ENCODE measurements around the gene ANXA4.
A peak's percentile ranks its signal among the peaks of the same experiment; 100 is the strongest.
"Not testable (repeated sequence)": the region's sequence is repeated elsewhere in the genome, so short reads cannot be mapped to it uniquely, and the experiment has no call there.

ANXA4 gene

DNA sequence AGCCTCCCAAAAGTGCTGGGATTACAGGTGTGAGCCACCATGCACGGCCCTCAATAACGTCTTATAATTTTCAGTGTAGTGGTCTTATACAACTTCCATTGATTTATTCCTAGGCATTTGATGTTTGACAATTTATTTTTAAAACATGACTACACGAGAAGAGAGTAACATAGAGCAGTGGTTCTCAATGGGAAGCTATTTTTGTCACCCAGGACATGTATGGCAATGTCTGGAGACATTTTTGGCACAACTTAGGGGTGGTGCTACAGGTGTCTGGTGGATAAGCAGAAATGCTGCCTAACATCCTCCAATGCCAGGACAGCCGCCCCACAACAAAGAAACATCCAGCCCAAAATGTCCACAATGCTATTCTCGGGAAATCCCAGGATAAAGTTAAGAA lies 12.7 kb upstream of the ANXA4 start:
- no peak for DNase-seq (ENCODE audit: low read depth in 1 of 2, low spot score in 1 of 2)
- in situ Hi-C loops (cut with HindIII; ENCODE audit: low pct_unique_long_range_greater_than_20kb, low sequenced_read_pairs): no loop called here
- TF ChIP-seq JUND (IDR thresholded peaks at IDR 0.05; ENCODE audit: low read depth): no peak

DNA sequence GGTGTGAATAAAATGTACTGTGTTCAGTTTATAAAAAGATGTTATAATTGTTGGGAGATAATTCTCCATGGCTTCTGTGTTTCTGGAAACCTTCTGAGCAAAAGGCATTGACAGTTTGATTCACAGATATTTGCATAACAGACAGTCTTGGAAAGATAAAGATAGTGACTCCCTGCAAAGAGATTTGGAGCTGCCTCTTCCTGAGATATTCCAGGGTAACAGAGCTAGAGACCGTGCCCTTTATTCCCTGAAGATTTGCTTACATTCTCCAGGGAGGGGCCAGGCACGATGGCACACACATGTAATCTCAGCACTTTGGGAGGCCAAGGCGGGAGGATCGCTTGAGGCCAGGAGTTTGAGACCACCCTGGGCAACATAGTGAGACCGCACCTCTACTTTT lies 12.2 kb upstream of the ANXA4 start:
- TF ChIP-seq JUND (IDR thresholded peaks at IDR 0.05; ENCODE audit: low read depth): no peak
- in situ Hi-C loops (cut with HindIII; ENCODE audit: low pct_unique_long_range_greater_than_20kb, low sequenced_read_pairs): no loop called here
- DNase-seq (ENCODE audit: low read depth in 1 of 2, low spot score in 1 of 2): no peak

DNA sequence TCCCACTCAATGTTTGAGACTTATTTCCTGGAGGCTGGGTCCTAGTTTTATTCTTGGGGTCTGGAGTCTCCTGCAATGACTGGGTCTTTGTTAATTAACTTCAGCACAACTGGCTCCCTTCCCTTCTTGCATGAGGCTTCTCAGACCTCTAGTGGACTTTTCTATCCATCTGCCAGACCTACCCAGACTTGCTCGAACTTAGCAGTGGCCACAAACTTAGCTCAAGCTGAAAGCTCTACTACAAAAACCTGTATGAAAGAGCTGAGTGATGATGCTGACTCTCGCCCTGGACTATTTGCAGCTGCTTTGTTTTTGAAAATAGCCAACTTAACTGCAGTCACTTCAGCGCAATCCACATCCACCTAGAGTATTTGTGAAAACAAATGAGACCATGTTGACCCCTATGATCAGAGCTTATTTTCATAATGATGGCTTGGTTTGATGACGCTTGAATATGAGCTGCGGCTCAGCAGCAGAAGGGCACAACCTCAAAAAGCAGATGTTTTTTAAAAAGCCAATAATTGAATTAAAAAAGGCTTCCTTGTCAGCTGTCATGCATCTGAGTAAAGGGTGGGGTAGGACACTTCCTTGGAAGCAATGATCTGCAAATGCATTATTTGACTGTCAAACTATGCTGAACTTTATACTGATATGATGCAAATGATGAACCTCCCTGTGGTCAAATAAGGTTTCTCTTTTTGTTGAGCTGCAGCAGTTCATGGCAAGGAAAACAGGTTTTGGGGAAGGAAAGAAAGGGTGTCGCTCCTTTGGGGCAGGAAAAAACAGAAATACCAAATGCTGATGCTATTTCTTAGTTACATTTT lies 10.6 kb upstream of the ANXA4 start:
- TF ChIP-seq JUND (IDR thresholded peaks at IDR 0.05; ENCODE audit: low read depth): no peak
- in situ Hi-C loops (cut with HindIII; ENCODE audit: low pct_unique_long_range_greater_than_20kb, low sequenced_read_pairs): no loop called here
- no peak for DNase-seq (ENCODE audit: low read depth in 1 of 2, low spot score in 1 of 2)

DNA sequence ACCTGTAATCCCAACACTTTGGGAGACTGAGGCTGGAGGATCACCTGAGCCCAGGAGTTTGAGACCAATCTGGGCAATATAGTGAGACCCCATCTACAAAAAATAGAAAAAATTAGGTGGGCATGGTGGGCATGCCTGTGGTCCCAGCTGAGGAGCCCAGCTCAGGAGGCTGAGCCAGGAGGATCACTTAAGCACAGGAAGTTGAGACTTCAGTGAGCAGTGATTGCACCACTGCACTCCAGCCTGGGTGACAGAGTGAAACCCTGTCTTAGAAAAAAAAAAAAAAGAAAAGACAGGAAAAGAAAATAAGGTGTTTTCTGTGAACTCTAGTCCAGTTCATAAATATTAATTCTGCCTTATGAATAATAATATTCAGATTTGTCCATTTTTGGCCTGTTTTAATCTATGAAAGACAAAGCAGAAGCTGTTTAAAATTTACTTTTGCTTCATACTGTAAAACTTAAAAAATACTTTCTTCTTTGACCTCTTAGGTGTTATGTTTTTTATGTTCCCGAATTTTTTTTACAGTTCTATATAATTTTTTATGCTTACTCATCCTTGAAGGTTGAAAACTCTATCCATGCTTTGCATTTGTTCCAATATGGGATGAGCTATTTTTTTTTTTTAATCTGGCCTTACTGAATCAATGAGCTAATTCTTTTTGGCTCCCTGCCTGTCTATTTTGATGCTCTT lies 8.4 kb upstream of the ANXA4 start:
- in situ Hi-C loops (cut with HindIII; ENCODE audit: low pct_unique_long_range_greater_than_20kb, low sequenced_read_pairs): no loop called here
- no peak for TF ChIP-seq JUND (IDR thresholded peaks at IDR 0.05; ENCODE audit: low read depth)
- no peak for DNase-seq (ENCODE audit: low read depth in 1 of 2, low spot score in 1 of 2)

GRCh38 chr2:69734035-69734611 lies 7.8 kb upstream of the ANXA4 start:
- no peak for DNase-seq (ENCODE audit: low read depth in 1 of 2, low spot score in 1 of 2)
- in situ Hi-C loops (cut with HindIII; ENCODE audit: low pct_unique_long_range_greater_than_20kb, low sequenced_read_pairs): no loop called here
- TF ChIP-seq JUND (IDR thresholded peaks at IDR 0.05; ENCODE audit: low read depth): no peak

GRCh38 chr2:69734854-69735544 lies 6.9 kb upstream of the ANXA4 start:
- no peak for DNase-seq (ENCODE audit: low read depth in 1 of 2, low spot score in 1 of 2)
- in situ Hi-C loops (cut with HindIII; ENCODE audit: low pct_unique_long_range_greater_than_20kb, low sequenced_read_pairs): no loop called here
- no peak for TF ChIP-seq JUND (IDR thresholded peaks at IDR 0.05; ENCODE audit: low read depth)

GRCh38 chr2:69735686-69736085 lies 6.2 kb upstream of the ANXA4 start:
- DNase-seq (ENCODE audit: low read depth in 1 of 2, low spot score in 1 of 2): no peak
- in situ Hi-C loops (cut with HindIII; ENCODE audit: low pct_unique_long_range_greater_than_20kb, low sequenced_read_pairs): no loop called here
- no peak for TF ChIP-seq JUND (IDR thresholded peaks at IDR 0.05; ENCODE audit: low read depth)

DNA sequence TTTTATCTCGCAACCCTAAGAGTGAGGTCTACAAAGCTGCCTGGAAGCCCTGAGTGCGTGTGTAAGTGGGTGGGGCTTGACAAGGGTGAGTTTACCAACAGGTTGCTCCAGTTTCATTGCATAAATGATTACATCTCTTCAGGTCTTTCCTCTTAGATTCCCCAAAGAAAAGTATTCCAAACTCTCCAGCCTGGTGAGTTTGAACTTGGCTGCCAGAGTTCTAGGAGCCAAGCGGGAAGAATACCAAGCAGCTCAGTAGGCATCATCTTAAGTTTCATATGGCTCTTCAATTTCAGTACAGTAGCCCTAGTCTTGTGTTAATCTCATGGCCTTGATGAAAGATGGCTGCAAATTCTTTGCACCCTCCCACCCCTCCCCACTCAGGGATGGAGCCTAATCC lies 3.8 kb upstream of the ANXA4 start:
- peak in 1 of 2 experiments; percentile 40 for DNase-seq (ENCODE audit: low read depth in 1 of 2, low spot score in 1 of 2)
- in situ Hi-C loops (cut with HindIII; ENCODE audit: low pct_unique_long_range_greater_than_20kb, low sequenced_read_pairs): not testable (repeated sequence)

GRCh38 chr2:69740502-69740951 lies 1.4 kb upstream of the ANXA4 start:
- TF ChIP-seq JUND (IDR thresholded peaks at IDR 0.05; ENCODE audit: low read depth): no peak
- in situ Hi-C loops (cut with HindIII; ENCODE audit: low pct_unique_long_range_greater_than_20kb, low sequenced_read_pairs): no loop called here
- DNase-seq (ENCODE audit: low read depth in 1 of 2, low spot score in 1 of 2): no peak

DNA sequence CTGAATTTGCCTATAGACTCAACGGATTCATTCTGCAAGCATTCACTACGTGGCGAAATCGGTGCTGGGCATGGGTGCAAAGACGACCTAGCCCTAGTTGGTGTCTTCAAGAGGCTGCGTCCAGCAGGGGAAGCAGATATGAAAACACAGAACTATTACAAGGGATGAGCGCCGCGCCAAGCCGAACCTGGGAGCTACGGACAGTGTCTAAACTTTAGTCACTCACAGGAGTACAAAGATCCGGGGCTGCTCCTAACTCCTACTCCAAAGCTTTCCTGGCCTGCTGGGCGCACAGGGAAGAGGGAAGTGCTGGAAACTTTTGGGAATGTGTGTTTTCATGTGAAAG lies 732 bp upstream of the ANXA4 start:
- no peak for TF ChIP-seq JUND (IDR thresholded peaks at IDR 0.05; ENCODE audit: low read depth)
- DNase-seq (ENCODE audit: low read depth in 1 of 2, low spot score in 1 of 2): peak; percentile 23 to 70
- in situ Hi-C loops (cut with HindIII; ENCODE audit: low pct_unique_long_range_greater_than_20kb, low sequenced_read_pairs): no loop called here

- DNase-seq (ENCODE audit: low read depth in 1 of 2, low spot score in 1 of 2): peak in 1 of 2 experiments; percentile 14
- in situ Hi-C loops (cut with HindIII; ENCODE audit: low pct_unique_long_range_greater_than_20kb, low sequenced_read_pairs): no loop called here
- TF ChIP-seq JUND (IDR thresholded peaks at IDR 0.05; ENCODE audit: low read depth): no peak
Observed at GRCh38 chr2:69742322-69742952, 503 bp downstream of the ANXA4 start.

DNA sequence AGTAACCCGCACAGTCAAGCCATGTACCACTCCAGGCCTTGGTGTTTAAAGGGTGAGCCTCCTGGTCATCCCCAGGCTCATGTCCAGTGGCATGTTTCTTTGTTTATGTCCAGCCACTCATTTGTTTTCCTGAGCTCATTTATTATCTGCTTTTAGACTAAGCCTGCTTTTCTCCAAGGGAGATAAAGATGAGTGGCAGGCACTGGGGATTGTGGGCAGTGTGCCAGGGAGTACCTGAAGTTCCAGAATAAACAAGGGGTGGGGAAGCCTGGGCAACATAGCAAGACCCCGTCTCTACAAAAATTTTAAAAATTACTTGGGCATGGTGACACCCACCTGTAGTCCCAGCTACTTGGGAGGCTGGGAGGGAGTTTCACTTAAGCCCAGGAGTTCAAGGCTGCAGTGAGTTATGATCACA lies 1.9 kb downstream of the ANXA4 start:
- in situ Hi-C loops (cut with HindIII; ENCODE audit: low pct_unique_long_range_greater_than_20kb, low sequenced_read_pairs): no loop called here
- no peak for DNase-seq (ENCODE audit: low read depth in 1 of 2, low spot score in 1 of 2)
- no peak for TF ChIP-seq JUND (IDR thresholded peaks at IDR 0.05; ENCODE audit: low read depth)
